Gastrocnemius medialis (tissue), 4 donors: ENCODE data around the gene AMOT.

Source experiments
- CTCF ChIP-seq, 5 experiments: fragments of 450-650 bp in 3 of 5; fragments of 200-600 bp in 2 of 5; sonication (generic) in 2 of 5; IDR thresholded peaks in 4 of 5; conservative IDR thresholded peaks in 1 of 5; 1 replicate in 4 of 5; 2 replicates in 1 of 5; pipeline ENCODE4 v1.5.1; 2016 to 2019; ENCODE audit warnings: antibody characterized with exemption in 5 of 5, mild to moderate bottlenecking in 3 of 5, moderate library complexity in 3 of 5
- POLR2A ChIP-seq, 2 donors: fragments of 450-650 bp; IDR thresholded peaks; one replicate each; pipeline ENCODE4 v1.6.1; 2017; ENCODE audit warnings: antibody characterized with exemption in 2 of 2, mild to moderate bottlenecking in 2 of 2, moderate library complexity in 2 of 2

GRCh38 chrX:112789931-112790330, 50.7 kb downstream of the AMOT start:
- no peak for TF ChIP-seq POLR2A (IDR thresholded peaks at IDR 0.05)
- TF ChIP-seq CTCF (IDR thresholded peaks at IDR 0.05 in 4 of 5, conservative IDR thresholded peaks at IDR 0.05 in 1 of 5), result no peak
